MCF 10A (cell line): ENCODE results near the gene CTDSPL. TPM values are rescaled to one million over a fixed set of nuclear protein-coding genes. Genes with fewer than 3 reads are reported as not detected.
A peak's percentile ranks its signal among the peaks of the same experiment; 100 is the strongest.

Experiments
- BruUV-seq: library from RNA; stranded (reverse); fragments of 400-500 nt; replicated peaks from 2 replicates; lab custom pipeline; 2021; lab: Mats Ljungman, UMichigan
- CTCF ChIA-PET: fragments of 300-600 bp; sonication (Branson Sonifier 250); formaldehyde crosslinking; extraction: SDS; loops from one replicate; lab custom pipeline; 2021; ENCODE audit warnings: antibody characterized with exemption, inconsistent platforms; lab: Yijun Ruan, JAX
- POLR2A ChIA-PET: fragments of 300-600, 350-650 bp; sonication (Branson Sonifier 250); formaldehyde crosslinking; extraction: SDS; loops from one replicate; lab custom pipeline; 2020; ENCODE audit warnings: antibody characterized with exemption, inconsistent platforms; lab: Yijun Ruan, JAX
- DNase-seq: peaks from one replicate; pipeline ENCODE4 v3.0.0-alpha.2; 2018; ENCODE audit not compliant: unreplicated experiment
- H3K27ac Mint-ChIP-seq: one replicate; pipeline ENCODE4 v1.8.0; 2022; ENCODE audit warnings: mild to moderate bottlenecking, low read depth, mixed read lengths; ENCODE audit not compliant: unreplicated experiment
- H3K27me3 Mint-ChIP-seq: one replicate; pipeline ENCODE4 v1.8.0; 2022; ENCODE audit warnings: mixed read lengths; ENCODE audit not compliant: insufficient read depth, unreplicated experiment
- H3K36me3 Mint-ChIP-seq: one replicate; pipeline ENCODE4 v1.8.0; 2022; ENCODE audit warnings: mild to moderate bottlenecking, moderate library complexity, mixed read lengths; ENCODE audit not compliant: insufficient read depth, unreplicated experiment
- H3K4me1 Mint-ChIP-seq: one replicate; pipeline ENCODE4 v1.8.0; 2022; ENCODE audit warnings: mixed read lengths; ENCODE audit not compliant: insufficient read depth, unreplicated experiment
- H3K4me3 Mint-ChIP-seq: one replicate; pipeline ENCODE4 v1.8.0; 2022; ENCODE audit warnings: mild to moderate bottlenecking, moderate library complexity, mixed read lengths; ENCODE audit not compliant: unreplicated experiment
- H3K9me3 Mint-ChIP-seq: one replicate; pipeline ENCODE4 v1.8.0; 2022; ENCODE audit warnings: mixed read lengths; ENCODE audit not compliant: unreplicated experiment
- CTCF ChIP-seq: fragments of 200-600 bp; IDR thresholded peaks from one replicate; pipeline ENCODE4 v1.8.0; 2022; ENCODE audit warnings: antibody characterized with exemption, mild to moderate bottlenecking; ENCODE audit not compliant: unreplicated experiment
- intact Hi-C: fragments of 100-400 bp; cut with micrococcal nuclease; formaldehyde crosslinking; loops from 2 replicates; pipeline ENCODE4 v1.14.1; 2022
- total RNA-seq: library from RNA; stranded (reverse); gene quantifications from 2 replicates; pipeline ENCODE4 v1.2.3, GENCODE V29; 2022

Gene CTDSPL
- total RNA-seq, 1 experiment from 2014 or later: 38.8 TPM

DNA sequence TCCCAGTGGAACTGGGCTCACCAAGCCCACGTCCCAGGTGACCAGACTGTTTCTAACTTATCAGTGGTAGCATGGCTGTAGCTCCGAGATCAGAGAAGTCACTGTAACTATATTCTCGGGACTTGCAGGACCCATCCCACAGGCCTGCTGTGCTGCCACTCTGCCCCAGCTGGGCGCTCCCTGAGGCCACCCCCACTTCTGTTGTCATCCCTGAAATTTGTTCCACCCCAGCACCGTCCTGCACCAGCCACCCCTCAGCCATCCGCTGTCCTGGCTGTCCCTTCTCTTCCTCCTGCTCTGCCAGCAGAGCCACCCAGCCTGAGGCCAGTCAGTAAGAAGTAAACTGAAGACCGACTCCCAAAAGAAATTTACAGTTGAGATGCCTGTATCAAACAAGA is 95.9 kb downstream of the CTDSPL start:
- no peak for TF ChIP-seq CTCF
- Mint-ChIP-seq H3K27me3 (no peaks in the 10 kb centered on the region), H3K4me3 (no peak overlapping the region), H3K4me1 (no peaks in the 10 kb centered on the region), H3K9me3 (peaks cover under 1% of the 10 kb centered on the region), H3K36me3 (peaks cover 48% of the 10 kb centered on the region), H3K27ac (peak overlapping the region; percentile 46)
- no peak for DNase-seq
- ChIA-PET CTCF (interaction anchor here (0.7 to 10.3 kb wide), 5 partner anchors 10 to 102 kb away, joined by 3 to 81 read pairs (median 16); no protein-coding TSS in a partner anchor), POLR2A (interaction anchor here (0.5 to 1.1 kb wide), 2 partner anchors 10 to 118 kb away, joined by 3 read pairs; no protein-coding TSS in a partner anchor)
- BruUV-seq: no TSS peak
- intact Hi-C loops: no loop called here

GRCh38 chr3:37961622-37962431 is 100.1 kb downstream of the CTDSPL start:
- no peak overlapping the region for H3K27ac Mint-ChIP-seq
- no peaks in the 10 kb centered on the region for H3K9me3 Mint-ChIP-seq
- H3K4me1 Mint-ChIP-seq: no peaks in the 10 kb centered on the region
- ChIA-PET CTCF (interaction anchor here (1.2 to 1.7 kb wide), 3 partner anchors 12 to 107 kb away, joined by 4 to 13 read pairs (median 6); no protein-coding TSS in a partner anchor), POLR2A (interaction anchor here (1.3 to 1.7 kb wide), 2 partner anchors 16 to 108 kb away, joined by 3 to 5 read pairs; no protein-coding TSS in a partner anchor)
- H3K27me3 Mint-ChIP-seq: no peaks in the 10 kb centered on the region
- no peak for DNase-seq
- no TSS peak for BruUV-seq
- intact Hi-C loops: no loop called here
- peaks cover 25% of the 10 kb centered on the region for H3K36me3 Mint-ChIP-seq
- TF ChIP-seq CTCF: no peak
- H3K4me3 Mint-ChIP-seq: no peak overlapping the region

DNA sequence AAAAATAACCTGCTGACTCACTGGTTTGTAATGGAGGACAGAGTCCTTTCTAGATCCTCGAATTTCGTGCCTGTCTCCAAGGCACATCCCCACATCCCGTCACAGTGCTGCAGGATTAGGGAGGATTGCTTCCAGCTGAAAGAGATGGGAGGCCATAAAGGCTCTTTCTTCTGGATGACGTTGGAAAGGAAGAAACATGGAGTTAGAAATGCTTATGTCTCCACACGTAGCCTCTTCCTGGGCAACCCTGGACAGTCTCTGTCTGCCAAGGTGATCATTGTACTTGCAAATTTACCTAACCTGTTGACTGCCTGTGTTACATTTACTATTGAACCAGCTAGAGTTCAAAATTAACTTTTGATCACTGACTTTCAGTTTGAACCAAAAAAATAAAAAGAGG is 101.3 kb downstream of the CTDSPL start:
- TF ChIP-seq CTCF: no peak
- POLR2A ChIA-PET: interaction anchor here (1.3 kb wide), 1 partner anchor 109 kb away, joined by 3 read pairs; no protein-coding TSS in a partner anchor
- DNase-seq: no peak
- Mint-ChIP-seq H3K4me1 (no peaks in the 10 kb centered on the region), H3K27me3 (no peaks in the 10 kb centered on the region), H3K4me3 (no peak overlapping the region), H3K9me3 (no peaks in the 10 kb centered on the region), H3K27ac (no peak overlapping the region), H3K36me3 (peaks cover 19% of the 10 kb centered on the region)
- CTCF ChIA-PET: interaction anchor here (0.6 to 13.9 kb wide), 4 partner anchors 11 to 570 kb away, joined by 3 to 207 read pairs (median 12); no protein-coding TSS in a partner anchor
- no TSS peak for BruUV-seq
- intact Hi-C loops: no loop called here

DNA sequence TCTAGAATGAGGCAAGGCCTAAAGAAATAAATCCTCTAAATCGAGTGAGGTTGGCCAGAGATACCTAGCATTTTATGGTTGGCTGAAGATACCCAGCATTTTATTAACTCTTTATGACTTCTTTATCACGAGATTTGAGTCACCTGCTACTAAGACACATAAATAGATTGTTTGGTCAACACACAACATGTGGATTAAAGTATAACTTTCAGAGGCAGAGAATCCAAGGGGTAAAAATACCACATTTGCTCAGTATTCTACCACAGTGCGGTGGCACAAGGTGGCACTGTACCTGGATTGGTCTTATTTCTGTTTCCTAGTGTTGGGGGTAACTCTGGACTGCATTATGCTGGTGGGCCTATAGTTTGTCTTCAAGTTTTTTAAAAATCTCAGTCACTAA is 102.0 kb downstream of the CTDSPL start:
- no peak overlapping the region for H3K27ac Mint-ChIP-seq
- no TSS peak for BruUV-seq

More for the DNA sequence above, 102.0 kb downstream of the CTDSPL start:
- ChIA-PET CTCF (interaction anchor here (0.6 to 13.9 kb wide), 5 partner anchors 11 to 571 kb away, joined by 3 to 207 read pairs (median 4); no protein-coding TSS in a partner anchor), POLR2A (no interaction called here)
- TF ChIP-seq CTCF: no peak
- no peak for DNase-seq
- Mint-ChIP-seq H3K27me3 (no peaks in the 10 kb centered on the region), H3K36me3 (peaks cover 21% of the 10 kb centered on the region), H3K4me1 (no peaks in the 10 kb centered on the region), H3K4me3 (no peak overlapping the region), H3K9me3 (no peaks in the 10 kb centered on the region)
- intact Hi-C loops: no loop called here
